A673 (cell line): ENCODE data around the gene KYNU. TPM values are rescaled to one million over a fixed set of nuclear protein-coding genes. Genes with fewer than 3 reads are reported as not detected.

ENCODE experiments used
- BruUV-seq: library from RNA; stranded (reverse); fragments of 400-500 nt; replicated peaks from 2 replicates; lab custom pipeline; 2021; lab: Mats Ljungman, UMichigan
- CTCF ChIA-PET: fragments of 300-600 bp; sonication (Branson Sonifier 250); formaldehyde crosslinking; loops from one replicate; lab custom pipeline; 2022; ENCODE audit warnings: antibody characterized with exemption; lab: Charles Lee
- POLR2A ChIA-PET: fragments of 300-600 bp; sonication (Branson Sonifier 250); formaldehyde crosslinking; loops from one replicate; lab custom pipeline; 2022; ENCODE audit warnings: antibody characterized with exemption; ENCODE audit not compliant: low non-redundant PET; lab: Charles Lee
- DNase-seq: peaks from one replicate; pipeline ENCODE4 v3.0.0-alpha.2; 2015; ENCODE audit warnings: low spot score
- H3K27ac ChIP-seq: fragments of 200-600 bp; sonication (generic); 2 replicates; pipeline ENCODE4 v1.5.1; 2016; ENCODE audit warnings: mixed run types, low read depth, mild to moderate bottlenecking, mixed read lengths, antibody characterized with exemption, low read length; ENCODE audit not compliant: poor library complexity, severe bottlenecking
- H3K27me3 ChIP-seq: fragments of 200-600 bp; sonication (generic); replicated peaks from 2 replicates; pipeline ENCODE4 v1.6.1; 2017; ENCODE audit warnings: mixed run types, low read depth, mild to moderate bottlenecking, mixed read lengths, antibody characterized with exemption, low read length; ENCODE audit not compliant: insufficient read depth, poor library complexity
- H3K36me3 ChIP-seq: fragments of 200-600 bp; sonication (generic); 2 replicates; pipeline ENCODE4 v1.6.1; 2016; ENCODE audit warnings: mixed run types, mild to moderate bottlenecking, mixed read lengths, antibody characterized with exemption, low read length; ENCODE audit not compliant: insufficient read depth, poor library complexity, severe bottlenecking
- H3K4me1 ChIP-seq: fragments of 200-600 bp; sonication (generic); 2 replicates; pipeline ENCODE4 v1.6.1; 2017; ENCODE audit warnings: mixed run types, mild to moderate bottlenecking, mixed read lengths, antibody characterized with exemption, low read length; ENCODE audit not compliant: insufficient read depth, poor library complexity, severe bottlenecking
- H3K4me3 ChIP-seq: fragments of 200-600 bp; sonication (generic); 2 replicates; pipeline ENCODE4 v1.5.1; 2016; ENCODE audit warnings: low read depth, mixed run types, mild to moderate bottlenecking, mixed read lengths, low read length; ENCODE audit not compliant: poor library complexity, severe bottlenecking
- H3K9me3 ChIP-seq: fragments of 200-600 bp; sonication (generic); 2 replicates; pipeline ENCODE4 v1.6.1; 2016; ENCODE audit warnings: mixed run types, low read depth, mild to moderate bottlenecking, mixed read lengths, antibody characterized with exemption, low read length; ENCODE audit not compliant: poor library complexity, severe bottlenecking
- EZH2 ChIP-seq: fragments of 200-600 bp; sonication (generic); IDR thresholded peaks from 2 replicates; pipeline ENCODE4 v1.6.1; 2017; ENCODE audit warnings: borderline replicate concordance, low read depth, mild to moderate bottlenecking, mixed read lengths, antibody characterized with exemption, low read length; ENCODE audit not compliant: poor library complexity, severe bottlenecking
- intact Hi-C: fragments of 100-400 bp; cut with micrococcal nuclease; formaldehyde crosslinking; loops from one replicate; pipeline ENCODE4 v1.10.0; 2022; ENCODE audit not compliant: unreplicated experiment
- total RNA-seq: library from RNA; stranded (reverse); gene quantifications from 2 replicates; pipeline ENCODE4 v1.2.3, GENCODE V29; 2021
- TF ChIP-seq, protein P1 (sequence below): fragments of 300-800, 200-600 bp; sonication (generic); conservative IDR thresholded peaks from 2 replicates; pipeline ENCODE4 v1.5.1; 2017; ENCODE audit warnings: low read depth, mild to moderate bottlenecking, antibody characterized with exemption, low read length, moderate library complexity, mixed read lengths

The KYNU gene
- total RNA-seq, 1 experiment from 2014 or later: 2.5 TPM

DNA sequence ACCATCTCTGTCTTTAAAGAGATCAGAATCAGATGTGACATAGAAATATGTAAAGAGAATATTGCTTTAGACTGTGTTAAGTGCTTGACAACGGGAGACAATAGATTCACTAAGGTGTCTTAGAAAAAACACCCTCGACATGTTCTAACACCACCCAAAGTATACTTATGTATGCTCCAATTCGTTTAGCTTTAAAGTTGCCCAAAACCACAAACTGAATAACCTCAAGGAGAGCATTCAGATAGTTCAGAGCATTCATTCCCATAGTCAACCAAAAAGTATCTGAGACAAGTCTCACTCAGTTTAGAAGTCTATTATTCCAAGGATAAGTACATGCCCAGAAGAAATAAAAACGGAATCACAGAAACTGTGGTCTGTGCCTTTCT, 96.4 kb downstream of the KYNU start:
- Histone ChIP-seq H3K4me1 (peaks cover 20% of the 10 kb centered on the region), H3K36me3 (no peaks in the 10 kb centered on the region), H3K27ac (peak overlapping the region; percentile 62), H3K27me3 (no peaks in the 10 kb centered on the region), H3K9me3 (no peaks in the 10 kb centered on the region), H3K4me3 (no peak overlapping the region)
- intact Hi-C loops: no loop called here
- ChIA-PET POLR2A (no interaction called here), CTCF (no interaction called here)
- DNase-seq: no peak
- TF ChIP-seq EZH2: no peak
- TF ChIP-seq, protein P1, sequence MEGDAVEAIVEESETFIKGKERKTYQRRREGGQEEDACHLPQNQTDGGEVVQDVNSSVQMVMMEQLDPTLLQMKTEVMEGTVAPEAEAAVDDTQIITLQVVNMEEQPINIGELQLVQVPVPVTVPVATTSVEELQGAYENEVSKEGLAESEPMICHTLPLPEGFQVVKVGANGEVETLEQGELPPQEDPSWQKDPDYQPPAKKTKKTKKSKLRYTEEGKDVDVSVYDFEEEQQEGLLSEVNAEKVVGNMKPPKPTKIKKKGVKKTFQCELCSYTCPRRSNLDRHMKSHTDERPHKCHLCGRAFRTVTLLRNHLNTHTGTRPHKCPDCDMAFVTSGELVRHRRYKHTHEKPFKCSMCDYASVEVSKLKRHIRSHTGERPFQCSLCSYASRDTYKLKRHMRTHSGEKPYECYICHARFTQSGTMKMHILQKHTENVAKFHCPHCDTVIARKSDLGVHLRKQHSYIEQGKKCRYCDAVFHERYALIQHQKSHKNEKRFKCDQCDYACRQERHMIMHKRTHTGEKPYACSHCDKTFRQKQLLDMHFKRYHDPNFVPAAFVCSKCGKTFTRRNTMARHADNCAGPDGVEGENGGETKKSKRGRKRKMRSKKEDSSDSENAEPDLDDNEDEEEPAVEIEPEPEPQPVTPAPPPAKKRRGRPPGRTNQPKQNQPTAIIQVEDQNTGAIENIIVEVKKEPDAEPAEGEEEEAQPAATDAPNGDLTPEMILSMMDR: no peak
- no TSS peak for BruUV-seq

DNA sequence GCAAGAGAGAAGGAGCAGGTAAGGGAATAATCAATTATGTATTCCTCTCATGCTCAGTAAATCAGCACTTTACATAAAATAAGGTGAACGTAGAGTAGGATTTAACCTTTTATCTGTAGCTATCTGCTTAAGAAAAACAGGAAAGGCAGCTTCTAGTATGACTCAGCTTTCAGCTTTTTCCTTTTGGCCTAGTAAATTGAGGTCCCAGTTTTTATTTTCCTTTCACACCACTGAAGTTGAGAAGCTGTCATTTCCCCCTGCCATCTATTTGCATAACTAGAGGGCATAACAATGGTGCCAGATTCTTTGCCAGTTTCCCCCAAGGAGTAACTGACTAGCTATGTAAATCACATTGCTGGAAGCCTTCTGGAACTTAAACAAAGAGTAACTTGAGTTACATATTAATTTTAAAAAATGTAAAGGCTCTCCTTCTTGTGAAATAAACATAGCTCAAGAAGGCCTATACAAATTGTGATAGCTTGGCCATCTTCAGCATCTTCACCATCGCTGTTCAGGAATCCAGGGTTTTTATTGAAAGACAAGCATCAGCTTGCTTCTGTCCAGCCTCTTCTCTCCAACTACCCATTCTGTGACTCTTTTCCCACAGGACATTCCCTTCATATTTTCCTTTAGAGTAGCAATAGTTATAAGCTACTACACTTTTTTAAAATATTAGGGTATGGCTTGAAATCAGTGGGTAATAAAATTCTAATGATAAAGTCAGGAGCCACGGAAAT, 97.0 kb downstream of the KYNU start:
- POLR2A ChIA-PET: no interaction called here
- CTCF ChIA-PET: no interaction called here
- no peak for TF ChIP-seq EZH2
- TF ChIP-seq, protein P1: no peak
- Histone ChIP-seq H3K27me3 (no peaks in the 10 kb centered on the region), H3K9me3 (no peaks in the 10 kb centered on the region), H3K4me3 (no peak overlapping the region), H3K4me1 (peaks cover 20% of the 10 kb centered on the region), H3K36me3 (no peaks in the 10 kb centered on the region), H3K27ac (peak overlapping the region; percentile 62)
- DNase-seq: peak; percentile 76
- intact Hi-C loops: no loop called here
- no TSS peak for BruUV-seq

DNA sequence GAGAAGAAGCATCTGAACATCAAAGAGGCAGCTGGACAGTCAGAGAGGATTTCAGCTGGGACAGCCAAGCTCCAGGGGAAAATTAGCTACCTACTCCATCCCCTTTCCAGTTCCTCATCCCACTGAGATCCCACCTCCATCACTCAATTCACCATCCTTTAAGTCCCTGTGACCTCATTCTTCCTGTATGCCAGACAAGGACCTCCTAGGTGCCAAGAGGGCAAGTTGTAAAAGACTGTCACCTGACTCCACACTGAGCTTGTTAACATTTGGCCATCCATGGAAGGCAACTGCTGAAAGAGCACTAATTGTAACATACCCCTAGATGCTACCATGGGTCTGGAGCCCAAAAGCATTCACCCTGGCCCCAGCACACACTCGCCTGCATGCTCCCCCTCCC, 97.8 kb downstream of the KYNU start:
- no TSS peak for BruUV-seq
- H3K27me3 ChIP-seq: no peaks in the 10 kb centered on the region
- no peak overlapping the region for H3K27ac ChIP-seq
- H3K9me3 ChIP-seq: no peaks in the 10 kb centered on the region
- no peak for DNase-seq
- peaks cover 21% of the 10 kb centered on the region for H3K4me1 ChIP-seq
- CTCF ChIA-PET: no interaction called here
- no peak overlapping the region for H3K4me3 ChIP-seq
- POLR2A ChIA-PET: interaction anchor here (0.6 kb wide), 1 partner anchor 182 kb away, joined by 3 read pairs; no protein-coding TSS in a partner anchor
- no peaks in the 10 kb centered on the region for H3K36me3 ChIP-seq
- TF ChIP-seq, protein P1: no peak
- TF ChIP-seq EZH2: no peak
- intact Hi-C loops: no loop called here
